Mesendoderm (in vitro differentiated cells): ENCODE results near the gene TMEM131. TPM values are rescaled to one million over a fixed set of nuclear protein-coding genes. Genes with fewer than 3 reads are reported as not detected.

Source experiments
- DNase-seq: peaks from one replicate; pipeline ENCODE4 v3.0.0; 2013
- H2AK5ac ChIP-seq: 2 replicates; pipeline ENCODE4 v1.6.1; 2013; ENCODE audit warnings: low read length, inconsistent platforms
- H2BK120ac ChIP-seq: 2 replicates; pipeline ENCODE4 v1.6.1; 2013; ENCODE audit warnings: low read depth, mild to moderate bottlenecking, low read length, moderate library complexity, mixed read lengths
- H2BK15ac ChIP-seq: replicated peaks from 2 replicates; pipeline ENCODE4 v1.6.1; 2013; ENCODE audit warnings: low read depth, mild to moderate bottlenecking, moderate library complexity
- H2BK5ac ChIP-seq: 2 replicates; pipeline ENCODE4 v1.6.1; 2013; ENCODE audit warnings: low read length, inconsistent platforms
- H3K18ac ChIP-seq: 2 replicates; pipeline ENCODE4 v1.6.1; 2013; ENCODE audit warnings: mild to moderate bottlenecking, low read length, mixed read lengths
- H3K23ac ChIP-seq: one replicate; pipeline ENCODE4 v1.6.1; 2013; ENCODE audit warnings: low read length
- H3K27ac ChIP-seq: 2 replicates; pipeline ENCODE4 v1.5.1; 2013; ENCODE audit warnings: low read depth, mild to moderate bottlenecking, inconsistent platforms, low read length, moderate library complexity
- H3K27me3 ChIP-seq: 2 replicates; pipeline ENCODE4 v1.6.1; 2013; ENCODE audit warnings: low read length, control low read depth, mild to moderate bottlenecking, inconsistent platforms; ENCODE audit not compliant: insufficient read depth, poor library complexity
- H3K36me3 ChIP-seq: 2 replicates; pipeline ENCODE4 v1.6.1; 2013; ENCODE audit warnings: low read length, inconsistent platforms; ENCODE audit not compliant: control insufficient read depth, insufficient read depth
- H3K4ac ChIP-seq: one replicate; pipeline ENCODE4 v1.6.1; 2013; ENCODE audit warnings: low read depth, mild to moderate bottlenecking, low read length, moderate library complexity
- H3K4me1 ChIP-seq: 2 replicates; pipeline ENCODE4 v1.6.1; 2013; ENCODE audit warnings: low read depth, low read length, inconsistent platforms; ENCODE audit not compliant: control insufficient read depth
- H3K4me2 ChIP-seq: 2 replicates; pipeline ENCODE4 v1.6.1; 2013; ENCODE audit warnings: low read length
- H3K4me3 ChIP-seq: 2 replicates; pipeline ENCODE4 v1.5.1; 2013; ENCODE audit warnings: mild to moderate bottlenecking, low read length
- H3K56ac ChIP-seq: one replicate; pipeline ENCODE4 v1.6.1; 2013; ENCODE audit warnings: low read length
- H3K79me1 ChIP-seq: 2 replicates; pipeline ENCODE4 v1.6.1; 2013; ENCODE audit warnings: low read length, inconsistent platforms
- H3K79me2 ChIP-seq: 2 replicates; pipeline ENCODE4 v1.6.1; 2013; ENCODE audit warnings: mild to moderate bottlenecking, low read length; ENCODE audit not compliant: control insufficient read depth, insufficient read depth
- H3K9ac ChIP-seq: 2 replicates; pipeline ENCODE4 v1.6.1; 2013; ENCODE audit warnings: low read length, inconsistent platforms
- H4K5ac ChIP-seq: one replicate; pipeline ENCODE4 v1.6.1; 2013; ENCODE audit warnings: low read length
- H4K8ac ChIP-seq: one replicate; pipeline ENCODE4 v1.6.1; 2013; ENCODE audit warnings: low read depth, mild to moderate bottlenecking, control low read depth, low read length, moderate library complexity
- WGBS: extraction: QIAGEN DNeasy Blood & Tissue Kit; methylation state at CpG from one replicate; pipeline ENCODE4 v1.1.7; 2013; ENCODE audit warnings: low lambda C conversion rate, missing lambda C conversion rate; ENCODE audit not compliant: insufficient coverage; ENCODE audit errors: extremely low coverage; 5-methylcytosine and 5-hydroxymethylcytosine counted together
- small RNA-seq: library from polyadenylated mRNA; stranded (forward); fragments of <200 nt; extraction: miRNeasy Mini kit (QIAGEN cat#:217004); gene quantifications from one replicate; pipeline ENCODE3, GENCODE V24; 2013; ENCODE audit not compliant: insufficient read depth

Gene TMEM131

GRCh38 chr2:97708608-97709007 lies 287.1 kb downstream of the TMEM131 start:
- no peaks in the 10 kb centered on the region for H3K79me2 ChIP-seq
- no peak overlapping the region for H2BK15ac ChIP-seq
- no peak overlapping the region for H2BK5ac ChIP-seq
- no peak for DNase-seq
- no CpG with 5 or more reads among the region's 8 CpGs for WGBS
- H4K8ac ChIP-seq: no peak overlapping the region
- no peaks in the 10 kb centered on the region for H3K27me3 ChIP-seq
- H3K23ac ChIP-seq: no peak overlapping the region
- no peak overlapping the region for H3K9ac ChIP-seq
- no peak overlapping the region for H3K18ac ChIP-seq
- no peaks in the 10 kb centered on the region for H3K36me3 ChIP-seq
- H3K4me3 ChIP-seq: no peak overlapping the region
- no peaks in the 10 kb centered on the region for H3K79me1 ChIP-seq
- H3K4me2 ChIP-seq: no peak overlapping the region
- H2AK5ac ChIP-seq: no peak overlapping the region
- no peak overlapping the region for H2BK120ac ChIP-seq
- no peak overlapping the region for H4K5ac ChIP-seq
- H3K4me1 ChIP-seq: peaks cover 10% of the 10 kb centered on the region
- no peak overlapping the region for H3K27ac ChIP-seq
- H3K56ac ChIP-seq: no peak overlapping the region
- H3K4ac ChIP-seq: no peak overlapping the region

DNA sequence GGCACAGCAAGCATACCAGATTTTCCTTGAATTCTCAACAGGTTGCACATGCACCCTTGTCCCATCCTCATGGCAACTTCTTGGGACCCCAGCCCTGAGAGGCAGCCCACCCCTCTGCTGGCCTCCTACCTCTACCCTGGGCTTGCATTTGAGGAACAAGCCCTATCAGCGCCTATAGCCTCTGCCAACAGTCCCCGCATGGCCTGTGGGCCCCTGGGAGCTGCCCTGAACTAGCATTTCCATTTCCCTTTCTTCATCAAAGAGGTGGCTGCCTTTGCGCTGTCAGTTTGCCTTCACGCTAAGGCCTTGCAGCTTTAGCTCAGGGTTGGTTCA lies 287.7 kb downstream of the TMEM131 start:
- H2BK5ac ChIP-seq: no peak overlapping the region
- H3K9ac ChIP-seq: no peak overlapping the region
- no peak overlapping the region for H3K4ac ChIP-seq
- H3K56ac ChIP-seq: no peak overlapping the region
- no peak overlapping the region for H4K5ac ChIP-seq
- no peaks in the 10 kb centered on the region for H3K79me1 ChIP-seq
- H3K79me2 ChIP-seq: no peaks in the 10 kb centered on the region
- H4K8ac ChIP-seq: no peak overlapping the region
- no peak overlapping the region for H2BK15ac ChIP-seq
- H3K36me3 ChIP-seq: no peaks in the 10 kb centered on the region
- WGBS: no CpG with 5 or more reads among the region's 4 CpGs
- no peaks in the 10 kb centered on the region for H3K27me3 ChIP-seq
- H2AK5ac ChIP-seq: peak overlapping the region; percentile 66
- H3K23ac ChIP-seq: no peak overlapping the region
- no peak overlapping the region for H3K4me2 ChIP-seq
- no peak overlapping the region for H3K4me3 ChIP-seq
- no peak for DNase-seq
- no peak overlapping the region for H3K18ac ChIP-seq
- H3K27ac ChIP-seq: no peak overlapping the region
- no peak overlapping the region for H2BK120ac ChIP-seq
- H3K4me1 ChIP-seq: peaks cover 10% of the 10 kb centered on the region

- no peak overlapping the region for H3K4me2 ChIP-seq
- no peaks in the 10 kb centered on the region for H3K79me2 ChIP-seq
- H3K9ac ChIP-seq: no peak overlapping the region
- no peak overlapping the region for H4K8ac ChIP-seq
- no peak overlapping the region for H2BK5ac ChIP-seq
- H2BK120ac ChIP-seq: no peak overlapping the region
- H3K4me1 ChIP-seq: peaks cover 10% of the 10 kb centered on the region
- no peak overlapping the region for H2BK15ac ChIP-seq
- H3K36me3 ChIP-seq: no peaks in the 10 kb centered on the region
- no CpG with 5 or more reads among the region's 11 CpGs for WGBS
- no peaks in the 10 kb centered on the region for H3K79me1 ChIP-seq
- H4K5ac ChIP-seq: no peak overlapping the region
- H3K4ac ChIP-seq: no peak overlapping the region
- H2AK5ac ChIP-seq: no peak overlapping the region
- H3K4me3 ChIP-seq: no peak overlapping the region
- H3K27ac ChIP-seq: no peak overlapping the region
- H3K56ac ChIP-seq: no peak overlapping the region
- no peak for DNase-seq
- no peak overlapping the region for H3K23ac ChIP-seq
- H3K18ac ChIP-seq: no peak overlapping the region
- no peaks in the 10 kb centered on the region for H3K27me3 ChIP-seq
Observed at GRCh38 chr2:97707362-97708047, 288.2 kb downstream of the TMEM131 start.

- H3K23ac ChIP-seq: no peak overlapping the region
- H3K27ac ChIP-seq: no peak overlapping the region
- no peak overlapping the region for H3K9ac ChIP-seq
- no peak overlapping the region for H2BK15ac ChIP-seq
- WGBS: 100% methylated on average over 1 of the region's 11 CpGs
- no peak overlapping the region for H3K4ac ChIP-seq
- DNase-seq: no peak
- no peak overlapping the region for H2AK5ac ChIP-seq
- H3K4me2 ChIP-seq: no peak overlapping the region
- no peak overlapping the region for H4K5ac ChIP-seq
- H2BK120ac ChIP-seq: no peak overlapping the region
- no peaks in the 10 kb centered on the region for H3K36me3 ChIP-seq
- no peak overlapping the region for H2BK5ac ChIP-seq
- peak overlapping the region; percentile 43 for H3K18ac ChIP-seq
- no peaks in the 10 kb centered on the region for H3K27me3 ChIP-seq
- H3K4me3 ChIP-seq: no peak overlapping the region
- peaks cover 10% of the 10 kb centered on the region for H3K4me1 ChIP-seq
- no peak overlapping the region for H4K8ac ChIP-seq
- no peak overlapping the region for H3K56ac ChIP-seq
- no peaks in the 10 kb centered on the region for H3K79me2 ChIP-seq
- no peaks in the 10 kb centered on the region for H3K79me1 ChIP-seq
Observed at GRCh38 chr2:97706708-97707345, 288.9 kb downstream of the TMEM131 start.

Small RNAs within 50 kb of the gene (small RNA-seq; reads per million reads assigned to genes)
- not detected for gene HMGN1P36
- gene RNU7-96P: not detected
